ENCODE results near the gene FTL. TPM values are rescaled to one million over a fixed set of nuclear protein-coding genes. Genes with fewer than 3 reads are reported as not detected.
"Not testable (repeated sequence)": the region's sequence is repeated elsewhere in the genome, so short reads cannot be mapped to it uniquely, and the experiment has no call there.

FTL gene
- total RNA-seq: 1,000 to 10,000 TPM; 1,110 to 1,123 TPM

- Mint-ChIP-seq H3K36me3 (ENCODE audit: low read depth) (peaks cover 61% of the 10 kb centered on the region), H3K27ac (peak within 1 kb of the TSS; percentile 94), H3K4me1 (peaks cover 72% of the 10 kb centered on the region), H3K27me3 (no peaks in the 10 kb centered on the region), H3K9me3 (no peaks in the 10 kb centered on the region), H3K4me3 (peak within 1 kb of the TSS; percentile 92)
- DNase-seq: peak; percentile 92
- POLR2A ChIA-PET: interaction anchor here (0.8 to 4.8 kb wide), 11 partner anchors 8 to 604 kb away, joined by 3 to 53 read pairs (median 5); partner anchors contain the start of genes BAX, CA11, GYS1 and NUCB1
- CTCF ChIA-PET: interaction anchor here (0.9 to 2.6 kb wide), 6 partner anchors 22 to 170 kb away, joined by 3 to 16 read pairs (median 4); partner anchors contain the start of genes GYS1, PPP1R15A and RUVBL2
Measured at GRCh38 chr19:48965040-48965805, at the start of gene FTL. Gene FTL (plus strand): TSS chr19:48965309. CDS start chr19:48965508, 199 bp downstream.

DNA sequence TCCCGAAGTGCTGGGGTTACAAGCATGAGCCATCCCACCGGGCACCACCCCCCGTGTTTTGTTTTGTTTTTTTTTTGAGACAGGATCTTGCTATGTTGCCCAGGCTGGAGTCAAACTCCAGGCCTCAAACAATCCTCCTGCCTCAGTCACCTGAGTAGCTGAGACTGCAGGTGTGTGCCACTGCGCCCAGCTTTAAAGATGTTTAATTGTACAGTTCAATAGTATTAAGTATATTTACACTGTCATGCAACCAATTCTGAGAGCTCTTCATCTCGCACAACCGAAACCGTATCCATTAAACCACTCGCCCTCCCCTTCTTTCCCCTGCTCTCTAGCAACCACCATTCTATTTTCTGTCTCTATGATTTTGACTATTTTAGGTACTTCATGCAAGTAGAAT, 49.4 kb upstream of the FTL start:
- Mint-ChIP-seq H3K27ac (no peak overlapping the region), H3K4me3 (no peak overlapping the region), H3K4me1 (no peaks in the 10 kb centered on the region), H3K36me3 (ENCODE audit: low read depth) (peaks cover 57% of the 10 kb centered on the region), H3K9me3 (no peaks in the 10 kb centered on the region), H3K27me3 (no peaks in the 10 kb centered on the region)
- POLR2A ChIA-PET: interaction anchor here (1.5 to 3.0 kb wide), 2 partner anchors 10 kb away, joined by 4 to 9 read pairs; no protein-coding TSS in a partner anchor
- CTCF ChIA-PET: no interaction called here
- DNase-seq: no peak

DNA sequence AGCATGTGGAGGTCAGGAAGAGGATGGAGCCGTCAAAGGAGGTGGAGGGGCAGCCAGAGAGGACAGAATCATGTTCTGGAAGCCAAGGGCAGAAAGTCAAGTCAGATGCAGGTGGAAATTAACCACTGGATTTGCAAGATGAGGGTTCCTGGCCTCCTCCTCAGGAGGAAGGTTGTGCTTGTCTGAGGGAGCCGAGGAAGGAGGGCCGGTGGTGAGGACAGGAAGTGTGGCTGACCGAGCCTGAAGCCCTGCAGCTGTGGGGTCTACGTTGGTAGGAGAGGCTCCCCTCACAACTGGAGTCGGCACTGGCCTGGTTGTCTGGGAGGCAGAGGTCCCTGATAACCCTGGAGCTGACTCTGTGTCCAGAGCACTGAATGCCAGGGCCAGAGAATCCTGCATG, 47.0 kb upstream of the FTL start:
- Mint-ChIP-seq H3K4me3 (no peak overlapping the region), H3K9me3 (no peaks in the 10 kb centered on the region), H3K36me3 (ENCODE audit: low read depth) (peaks cover 49% of the 10 kb centered on the region), H3K27me3 (no peaks in the 10 kb centered on the region), H3K4me1 (no peaks in the 10 kb centered on the region), H3K27ac (no peak overlapping the region)
- CTCF ChIA-PET: no interaction called here
- POLR2A ChIA-PET: interaction anchor here (0.9 to 1.2 kb wide), 2 partner anchors 12 to 18 kb away, joined by 5 to 10 read pairs; partner anchors contain the start of gene NUCB1
- DNase-seq: no peak

DNA sequence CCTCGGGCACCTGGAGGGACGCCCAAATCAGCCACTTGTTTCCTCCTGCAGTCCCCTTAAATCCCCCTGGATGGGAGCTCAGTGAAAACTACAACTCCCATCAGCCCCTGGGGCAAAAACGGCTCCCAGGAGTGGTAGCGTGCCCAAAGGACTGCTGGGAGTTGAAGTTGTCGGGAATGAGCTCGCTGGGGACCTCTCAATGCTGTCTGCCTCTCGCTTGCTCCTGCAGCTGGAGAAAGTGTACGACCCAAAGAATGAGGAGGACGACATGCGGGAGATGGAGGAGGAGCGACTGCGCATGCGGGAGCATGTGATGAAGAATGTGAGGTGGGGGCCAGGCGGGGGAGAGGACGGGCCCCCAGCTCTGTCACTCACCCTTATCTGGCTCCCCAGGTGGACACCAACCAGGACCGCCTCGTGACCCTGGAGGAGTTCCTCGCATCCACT, 46.3 kb upstream of the FTL start:
- peak; percentile 29 for DNase-seq
- Mint-ChIP-seq H3K4me3 (no peak overlapping the region), H3K27ac (no peak overlapping the region), H3K27me3 (no peaks in the 10 kb centered on the region), H3K4me1 (no peaks in the 10 kb centered on the region), H3K36me3 (ENCODE audit: low read depth) (peaks cover 47% of the 10 kb centered on the region), H3K9me3 (no peaks in the 10 kb centered on the region)
- POLR2A ChIA-PET: interaction anchor here (0.9 to 1.2 kb wide), 2 partner anchors 13 to 18 kb away, joined by 5 to 10 read pairs; partner anchors contain the start of gene NUCB1
- CTCF ChIA-PET: interaction anchor here (1.0 kb wide), 1 partner anchor 79 kb away, joined by 3 read pairs; no protein-coding TSS in a partner anchor

DNA sequence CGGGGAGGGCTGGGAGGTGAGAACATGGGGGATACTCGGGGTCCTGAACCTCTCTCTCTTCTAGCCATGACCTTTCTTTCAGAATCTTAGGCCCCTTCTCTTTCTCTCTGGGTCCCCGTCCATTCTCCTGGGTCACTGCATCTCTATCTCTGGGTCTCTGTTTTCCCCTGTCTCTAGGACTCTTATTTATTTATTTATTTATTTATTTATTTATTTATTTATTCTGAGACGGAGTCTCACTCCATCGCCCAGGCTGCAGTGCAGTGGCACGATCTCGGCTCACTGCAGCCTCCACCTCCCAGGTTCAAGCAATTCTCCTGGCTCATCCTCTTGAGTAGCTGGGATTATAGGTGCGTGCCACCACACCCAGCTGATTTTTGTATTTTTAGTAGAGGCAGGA, 45.8 kb upstream of the FTL start:
- H3K27ac Mint-ChIP-seq, DNase-seq, H3K9me3 Mint-ChIP-seq, H3K4me3 Mint-ChIP-seq, H3K27me3 Mint-ChIP-seq, H3K4me1 Mint-ChIP-seq: not testable (repeated sequence)
- ChIA-PET POLR2A (interaction anchor here (1.2 kb wide), 1 partner anchor 19 kb away, joined by 10 read pairs; the partner anchor contains the start of gene NUCB1), CTCF (interaction anchor here (1.0 kb wide), 1 partner anchor 78 kb away, joined by 3 read pairs; no protein-coding TSS in a partner anchor)
- peaks cover 44% of the 10 kb centered on the region for H3K36me3 Mint-ChIP-seq (ENCODE audit: low read depth)

GRCh38 chr19:48920949-48921348, 44.2 kb upstream of the FTL start:
- DNase-seq: no peak
- Mint-ChIP-seq H3K27me3 (no peaks in the 10 kb centered on the region), H3K4me3 (no peak overlapping the region), H3K36me3 (ENCODE audit: low read depth) (peaks cover 36% of the 10 kb centered on the region), H3K9me3 (no peaks in the 10 kb centered on the region), H3K4me1 (no peaks in the 10 kb centered on the region), H3K27ac (no peak overlapping the region)
- CTCF ChIA-PET: interaction anchor here (0.6 to 0.9 kb wide), 2 partner anchors 59 to 73 kb away, joined by 3 to 4 read pairs; partner anchors contain the start of genes GYS1 and RUVBL2
- POLR2A ChIA-PET: interaction anchor here (0.9 kb wide), 2 partner anchors 10 to 21 kb away, joined by 3 read pairs; partner anchors contain the start of gene NUCB1

- Mint-ChIP-seq H3K36me3 (ENCODE audit: low read depth) (peaks cover 32% of the 10 kb centered on the region), H3K4me1 (peaks cover 5% of the 10 kb centered on the region), H3K4me3 (no peak overlapping the region), H3K27ac (no peak overlapping the region), H3K27me3 (no peaks in the 10 kb centered on the region), H3K9me3 (no peaks in the 10 kb centered on the region)
- POLR2A ChIA-PET: interaction anchor here (0.9 kb wide), 2 partner anchors 11 to 22 kb away, joined by 3 read pairs; partner anchors contain the start of gene NUCB1
- DNase-seq: no peak
- CTCF ChIA-PET: no interaction called here
Measured at GRCh38 chr19:48921721-48922500, 43.2 kb upstream of the FTL start.

DNA sequence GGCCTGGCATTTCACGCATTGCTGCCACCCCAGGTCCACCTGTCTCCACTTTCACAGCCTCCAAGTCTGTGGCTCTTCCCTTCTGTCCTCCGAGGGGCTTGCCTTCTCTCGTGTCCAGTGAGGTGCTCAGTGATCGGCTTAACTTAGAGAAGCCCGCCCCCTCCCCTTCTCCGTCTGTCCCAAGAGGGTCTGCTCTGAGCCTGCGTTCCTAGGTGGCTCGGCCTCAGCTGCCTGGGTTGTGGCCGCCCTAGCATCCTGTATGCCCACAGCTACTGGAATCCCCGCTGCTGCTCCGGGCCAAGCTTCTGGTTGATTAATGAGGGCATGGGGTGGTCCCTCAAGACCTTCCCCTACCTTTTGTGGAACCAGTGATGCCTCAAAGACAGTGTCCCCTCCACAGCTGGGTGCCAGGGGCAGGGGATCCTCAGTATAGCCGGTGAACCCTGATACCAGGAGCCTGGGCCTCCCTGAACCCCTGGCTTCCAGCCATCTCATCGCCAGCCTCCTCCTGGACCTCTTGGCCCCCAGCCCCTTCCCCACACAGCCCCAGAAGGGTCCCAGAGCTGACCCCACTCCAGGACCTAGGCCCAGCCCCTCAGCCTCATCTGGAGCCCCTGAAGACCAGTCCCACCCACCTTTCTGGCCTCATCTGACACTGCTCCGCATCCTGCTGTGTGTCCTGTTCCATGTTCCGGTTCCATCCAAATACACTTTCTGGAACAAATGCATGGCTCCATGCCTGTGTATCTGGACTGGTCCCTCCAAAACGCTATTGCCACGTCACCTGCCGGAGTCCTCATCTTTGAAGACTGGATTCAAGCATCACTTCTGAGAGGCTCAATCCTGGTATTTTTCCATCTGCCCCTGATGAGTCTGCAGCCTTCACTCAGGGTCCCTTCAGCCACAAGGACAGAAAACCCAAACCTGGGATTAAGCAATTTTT, 42.3 kb upstream of the FTL start:
- H3K4me1 Mint-ChIP-seq: peaks cover 7% of the 10 kb centered on the region
- H3K36me3 Mint-ChIP-seq (ENCODE audit: low read depth): peaks cover 27% of the 10 kb centered on the region
- no peaks in the 10 kb centered on the region for H3K9me3 Mint-ChIP-seq
- no peak for DNase-seq
- CTCF ChIA-PET: no interaction called here
- POLR2A ChIA-PET: no interaction called here
- no peak overlapping the region for H3K4me3 Mint-ChIP-seq
- H3K27ac Mint-ChIP-seq: no peak overlapping the region
- no peaks in the 10 kb centered on the region for H3K27me3 Mint-ChIP-seq

DNA sequence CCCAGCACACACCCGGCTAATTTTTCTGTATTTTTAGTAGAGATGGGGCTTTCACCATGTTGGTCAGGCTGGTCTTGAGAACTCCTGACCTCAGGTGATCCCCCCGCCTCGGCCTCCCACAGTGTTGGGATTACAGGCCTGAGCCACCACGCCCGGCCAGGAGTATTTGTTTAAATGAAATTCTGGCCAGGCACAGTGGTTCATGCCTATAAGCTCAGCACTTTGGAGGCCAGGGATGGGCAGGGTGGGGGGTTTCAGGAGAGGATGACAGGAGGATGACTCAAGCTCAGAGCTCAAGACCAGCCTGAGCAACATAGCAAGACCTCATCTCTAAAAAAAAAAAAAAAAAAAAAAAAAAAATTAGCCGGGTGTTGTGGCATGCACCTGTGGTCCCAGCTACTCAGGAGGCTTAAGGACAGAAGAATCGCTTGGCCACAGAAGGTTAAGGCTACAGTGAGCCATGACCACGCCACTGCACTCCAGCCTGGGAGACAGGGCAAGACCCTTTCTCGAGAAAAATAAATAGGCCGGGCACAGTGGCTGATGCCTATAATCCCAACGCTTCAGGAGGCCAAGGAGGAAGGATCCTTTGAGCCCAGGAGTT, 39.8 kb upstream of the FTL start:
- Mint-ChIP-seq H3K4me3 (no peak overlapping the region), H3K9me3 (no peaks in the 10 kb centered on the region), H3K4me1 (peaks cover 7% of the 10 kb centered on the region), H3K36me3 (ENCODE audit: low read depth) (peaks cover 13% of the 10 kb centered on the region), H3K27ac (no peak overlapping the region), H3K27me3 (no peaks in the 10 kb centered on the region)
- DNase-seq: no peak
- CTCF ChIA-PET: interaction anchor here (1.1 kb wide), 1 partner anchor 82 kb away, joined by 4 read pairs; no protein-coding TSS in a partner anchor
- POLR2A ChIA-PET: interaction anchor here (1.2 to 2.4 kb wide), 3 partner anchors 9 to 25 kb away, joined by 4 to 9 read pairs (median 4); partner anchors contain the start of gene NUCB1

GRCh38 chr19:48925890-48926289, 39.2 kb upstream of the FTL start:
- H3K27me3 Mint-ChIP-seq, H3K4me3 Mint-ChIP-seq, H3K27ac Mint-ChIP-seq, H3K4me1 Mint-ChIP-seq, DNase-seq, H3K9me3 Mint-ChIP-seq: not testable (repeated sequence)
- CTCF ChIA-PET: interaction anchor here (1.1 kb wide), 1 partner anchor 83 kb away, joined by 4 read pairs; no protein-coding TSS in a partner anchor
- H3K36me3 Mint-ChIP-seq (ENCODE audit: low read depth): peaks cover 13% of the 10 kb centered on the region
- POLR2A ChIA-PET: interaction anchor here (0.6 to 2.4 kb wide), 4 partner anchors 9 to 85 kb away, joined by 3 to 9 read pairs (median 4); partner anchors contain the start of gene NUCB1

DNA sequence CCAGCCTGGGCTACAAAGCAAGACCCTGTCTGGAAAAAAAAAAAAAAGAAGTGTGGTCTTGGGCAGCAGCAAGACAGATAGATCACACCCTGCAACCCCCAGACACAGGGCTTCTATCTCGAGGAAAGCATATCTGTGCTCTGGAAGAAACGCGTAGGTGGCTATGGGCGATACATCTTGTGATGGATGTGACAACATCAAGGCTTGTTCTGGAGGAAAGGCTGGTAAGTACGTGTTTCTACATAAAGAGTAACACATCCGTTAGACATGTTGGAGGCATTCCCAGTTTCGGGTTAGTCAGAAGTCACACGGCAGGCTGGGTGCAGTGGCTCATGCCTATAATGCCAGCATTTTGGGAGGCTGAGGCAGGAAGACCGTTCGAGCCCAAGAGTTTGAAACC, 38.2 kb upstream of the FTL start:
- H3K9me3 Mint-ChIP-seq: no peaks in the 10 kb centered on the region
- CTCF ChIA-PET: no interaction called here
- POLR2A ChIA-PET: interaction anchor here (1.0 to 1.6 kb wide), 2 partner anchors 10 to 26 kb away, joined by 3 to 4 read pairs; no protein-coding TSS in a partner anchor
- H3K36me3 Mint-ChIP-seq (ENCODE audit: low read depth): peaks cover 8% of the 10 kb centered on the region
- H3K4me3 Mint-ChIP-seq: peak overlapping the region; percentile 27
- peak overlapping the region; percentile 26 for H3K27ac Mint-ChIP-seq
- H3K4me1 Mint-ChIP-seq: peaks cover 7% of the 10 kb centered on the region
- no peak for DNase-seq
- no peaks in the 10 kb centered on the region for H3K27me3 Mint-ChIP-seq

Measured in activated CD4-positive, alpha-beta memory T cell treated with anti-CD3 and anti-CD28 coated beads, Interleukin-2, amount 10 ng/mL, durations not matched to agents 7 days and 5 days (primary cell).